Measurements from ENCODE around the gene HMGN2. TPM values are rescaled to one million over a fixed set of nuclear protein-coding genes. Genes with fewer than 3 reads are reported as not detected.

Gene HMGN2
- total and polyA plus RNA-seq, 2 of the 13 experiments (the other 11 are each of a cell fraction or from before 2014, with no cell fraction given): 63.4 to 343 TPM

GRCh38 chr1:26472901-26473845, 933 bp downstream of the HMGN2 start (continued):
- TF ChIP-seq ZBTB2 (CRISPR knock-in tag; IDR thresholded peaks at IDR 0.05; ENCODE audit: low read depth) (no peak; the same call in 1 of the 2 replicates), FOXA3 (CRISPR knock-in tag; IDR thresholded peaks at IDR 0.05) (peak; percentile 51), ZBTB25 (CRISPR knock-in tag; IDR thresholded peaks at IDR 0.05) (0 out of 2 replicates have a peak, but pooled peaks have one; percentile 19), SAP130 (CRISPR knock-in tag; IDR thresholded peaks at IDR 0.05; ENCODE audit: low read depth) (peak; percentile 93), ZNF331 (CRISPR knock-in tag; IDR thresholded peaks at IDR 0.05) (peak; percentile 82), TEAD3 (CRISPR knock-in tag; optimal IDR thresholded peaks at IDR 0.05; ENCODE audit: borderline replicate concordance) (peak; percentile 55), MXD4 (CRISPR knock-in tag; IDR thresholded peaks at IDR 0.05) (peak; percentile 42; the same call in 1 of the 2 replicates), TMF1 (CRISPR knock-in tag; IDR thresholded peaks at IDR 0.05; ENCODE audit: low read depth) (peak; percentile 72; the same call in 1 of the 2 replicates), ZNF12 (CRISPR knock-in tag; IDR thresholded peaks at IDR 0.05) (no peak), NR2C2 (CRISPR knock-in tag; IDR thresholded peaks at IDR 0.05; ENCODE audit: borderline replicate concordance) (no peak), ARID2 (CRISPR knock-in tag; IDR thresholded peaks at IDR 0.05; ENCODE audit: borderline replicate concordance) (peak; percentile 16; the same call in 1 of the 2 replicates), HINFP (CRISPR knock-in tag; IDR thresholded peaks at IDR 0.05; ENCODE audit: low read depth) (no peak), MLX (CRISPR knock-in tag; IDR thresholded peaks at IDR 0.05) (0 out of 2 replicates have a peak, but pooled peaks have one; percentile 23), KDM6A (CRISPR knock-in tag; IDR thresholded peaks at IDR 0.05; ENCODE audit: low read depth) (no peak), HDAC6 (IDR thresholded peaks at IDR 0.05; ENCODE audit: low read depth, low read length) (no peak), ZNF580 (CRISPR knock-in tag; IDR thresholded peaks at IDR 0.05; ENCODE audit: borderline replicate concordance, low read depth) (no peak), ZNF703 (CRISPR knock-in tag; IDR thresholded peaks at IDR 0.05; ENCODE audit: borderline replicate concordance) (no peak), ZFP37 (CRISPR knock-in tag; IDR thresholded peaks at IDR 0.05; ENCODE audit: borderline replicate concordance) (no peak), SALL2 (CRISPR knock-in tag; IDR thresholded peaks at IDR 0.05) (no peak)

Measured in HepG2 (cell line).